ENCODE data around the gene NDUFAB1.

DNA sequence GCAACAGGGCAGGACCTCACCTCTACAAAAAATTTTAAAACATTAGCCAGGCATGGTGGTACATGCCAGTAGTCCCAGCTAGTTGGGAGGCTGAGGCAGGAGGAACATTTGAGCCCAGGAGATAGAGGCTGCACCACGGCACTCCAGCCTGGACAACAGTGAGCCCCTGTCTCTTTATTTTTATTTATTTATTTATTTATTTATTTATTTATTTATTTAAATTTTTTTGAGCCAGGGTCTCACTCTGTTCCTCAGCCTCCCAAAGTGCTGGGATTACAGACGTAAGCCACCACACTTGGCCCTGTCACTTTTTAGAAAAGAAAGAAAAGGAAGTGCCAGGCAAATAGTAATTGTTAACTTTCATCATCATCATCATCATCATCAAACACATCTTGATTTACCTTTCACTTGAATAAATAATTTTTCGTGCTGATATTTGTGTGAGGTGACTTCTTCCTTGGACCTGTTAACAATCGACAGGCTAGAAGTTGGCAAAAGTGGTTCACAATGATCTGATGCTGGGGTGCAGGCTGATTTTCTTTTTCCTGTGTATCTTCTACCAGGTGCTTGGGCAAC lies 38.4 kb upstream of the NDUFAB1 start:
- no peak for TF ChIP-seq SIN3A (IDR thresholded peaks at IDR 0.05; ENCODE audit: borderline replicate concordance, insufficient read depth, low read depth, low read length)
- no peak for TF ChIP-seq POLR2AphosphoS5 (IDR thresholded peaks at IDR 0.05; ENCODE audit: low read depth, low read length)

All from Panc1 (cell line).